Measurements from ENCODE around the gene SPAST.
"Not testable (repeated sequence)": the region's sequence is repeated elsewhere in the genome, so short reads cannot be mapped to it uniquely, and the experiment has no call there.

The SPAST gene

DNA sequence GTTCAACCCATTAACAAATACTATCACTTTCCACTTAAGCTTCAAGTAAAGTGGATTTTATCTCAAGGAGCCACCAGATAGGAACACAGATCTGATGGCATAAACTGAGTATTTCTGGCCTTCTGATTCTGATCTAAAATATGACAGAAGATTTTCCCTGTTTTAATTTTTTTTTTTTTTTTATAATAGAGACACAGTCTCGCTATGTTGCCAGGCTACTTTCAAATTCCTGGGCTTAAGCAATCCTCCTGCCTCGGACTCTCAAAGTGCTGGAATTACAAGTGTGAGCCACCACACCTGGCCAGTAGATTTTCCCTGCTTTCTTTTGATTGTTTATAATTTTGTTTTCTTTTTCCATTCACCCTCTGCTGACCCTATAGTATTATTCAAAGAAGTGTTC is 65.7 kb downstream of the SPAST start:
- no peak for DNase-seq

DNA sequence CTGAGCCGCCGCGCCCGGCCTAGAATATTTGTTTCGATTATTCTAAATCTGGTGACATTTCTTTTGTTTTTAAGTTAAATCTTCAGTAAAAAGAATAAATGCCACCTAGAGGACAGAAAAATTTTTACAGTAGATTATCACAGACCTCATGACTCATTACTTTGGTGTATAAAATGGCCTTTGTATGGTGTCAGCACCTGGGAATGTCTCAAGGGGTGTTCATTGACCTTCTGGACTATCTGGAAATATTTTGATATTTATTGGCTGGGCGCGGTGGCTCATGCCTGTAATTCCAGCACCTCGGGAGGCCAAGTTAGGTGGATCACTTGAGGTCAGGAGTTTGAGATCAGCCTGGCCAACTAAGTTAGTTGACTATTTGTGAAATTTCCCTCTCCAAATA is 72.1 kb downstream of the SPAST start:
- DNase-seq: no peak

DNA sequence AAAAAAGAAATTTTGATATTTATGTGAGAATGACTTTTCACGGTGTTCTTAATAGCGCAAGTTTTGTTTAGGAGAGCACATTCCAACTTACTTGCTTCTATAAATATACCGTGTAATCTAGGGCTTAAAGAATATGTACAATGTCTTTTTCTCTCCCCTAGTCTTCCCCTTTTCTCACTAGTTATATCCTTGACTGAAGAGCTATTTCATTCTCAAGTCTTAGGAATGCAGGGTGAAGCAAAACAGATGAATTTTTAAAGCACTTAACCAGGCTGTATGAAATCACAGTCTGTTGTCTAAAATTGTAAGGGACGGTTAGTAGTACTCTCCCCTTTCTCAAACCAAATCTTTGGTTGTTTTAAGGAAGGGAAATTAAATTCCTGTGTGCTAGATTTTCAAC is 72.7 kb downstream of the SPAST start:
- DNase-seq: no peak

DNA sequence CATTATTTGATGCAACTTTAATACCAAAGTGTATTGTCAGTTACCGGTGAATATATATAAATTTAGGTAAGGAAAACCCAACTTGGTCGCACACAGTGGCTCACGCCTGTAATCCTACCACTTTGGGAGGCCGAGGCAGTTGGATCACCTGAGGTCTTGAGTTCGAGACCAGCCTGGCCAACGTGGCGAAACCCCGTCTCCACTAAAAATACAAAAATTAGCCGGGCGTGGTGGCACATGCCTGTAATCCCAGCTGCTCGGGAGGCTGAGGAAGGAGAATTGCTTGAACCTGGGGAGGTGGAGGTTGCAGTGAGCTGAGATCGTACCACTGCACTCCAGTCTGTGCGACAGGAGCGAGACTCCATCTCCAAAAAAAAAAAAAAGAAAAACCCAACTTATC is 88.2 kb downstream of the SPAST start:
- DNase-seq: not testable (repeated sequence)

DNA sequence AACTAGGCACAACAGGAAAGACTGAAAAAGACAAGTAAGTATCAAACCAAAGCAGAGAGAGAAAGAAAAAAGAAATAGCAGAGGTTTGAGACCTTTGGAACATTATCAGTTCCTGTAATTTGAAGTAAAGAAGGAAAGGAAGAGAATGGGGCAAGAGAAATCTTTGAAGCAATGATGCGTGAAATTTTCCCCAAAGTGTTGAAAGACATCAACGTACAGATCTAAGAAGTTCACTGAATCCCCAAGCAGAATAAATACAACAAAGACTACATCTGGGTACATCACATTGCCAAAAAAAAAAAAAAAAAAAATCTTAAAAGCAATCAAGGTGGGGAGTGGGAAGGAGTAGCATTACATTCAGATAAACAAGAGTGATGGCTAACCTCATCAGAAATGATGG is 96.3 kb downstream of the SPAST start:
- no peak for DNase-seq

DNA sequence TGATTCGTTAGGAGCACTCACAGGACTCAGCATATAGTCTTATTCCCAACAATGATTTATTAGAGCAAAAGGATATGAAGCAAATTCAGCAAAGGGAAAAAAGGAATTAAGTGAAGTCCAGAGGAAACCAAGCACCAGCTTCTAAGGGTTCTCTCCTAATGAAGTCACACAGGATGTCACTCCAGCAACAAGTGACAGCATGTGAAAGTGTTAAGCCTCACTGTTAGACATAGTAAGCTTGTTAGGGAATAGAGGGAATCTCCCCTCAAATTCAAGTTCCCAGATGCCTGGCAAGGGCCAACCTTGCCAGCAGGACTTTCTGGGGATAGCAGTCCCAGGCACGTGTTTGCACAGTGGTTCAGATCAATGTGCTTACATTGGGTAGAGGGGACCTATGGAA is 97.9 kb downstream of the SPAST start:
- no peak for DNase-seq

DNA sequence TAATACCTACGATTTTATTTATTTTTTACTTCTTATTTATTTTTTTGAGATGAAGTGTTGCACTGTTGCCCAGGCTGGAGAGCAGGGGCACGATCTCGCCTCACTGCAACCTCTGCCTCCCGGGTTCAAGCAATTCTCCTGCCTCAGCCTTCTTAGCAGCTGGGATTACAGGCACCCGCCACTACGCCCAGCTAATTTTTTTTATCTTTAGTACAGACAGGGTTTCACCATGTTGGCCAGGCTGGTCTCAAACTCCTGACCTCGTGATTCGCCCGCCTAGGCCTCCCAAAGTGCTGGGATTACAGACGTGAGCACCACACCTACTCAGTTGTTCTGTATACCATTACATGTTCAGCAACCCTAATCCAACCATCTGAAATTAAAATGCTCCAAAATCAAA is 100.9 kb downstream of the SPAST start:
- not testable (repeated sequence) for DNase-seq

DNA sequence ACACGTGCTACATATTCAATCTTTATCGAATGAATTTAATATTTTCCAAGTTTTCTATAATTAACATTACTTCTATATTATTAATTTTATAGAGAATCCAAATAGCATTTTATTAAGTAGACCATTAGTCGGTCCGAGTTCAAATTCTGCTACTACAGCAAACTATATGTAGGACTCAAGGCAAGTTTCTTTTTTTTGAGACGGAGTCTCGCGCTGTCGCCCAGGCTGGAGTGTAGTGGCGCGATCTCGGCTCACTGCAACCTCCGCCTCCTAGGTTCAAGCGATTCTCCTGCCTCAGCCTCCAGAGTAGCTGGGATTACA is 101.6 kb downstream of the SPAST start:
- DNase-seq: not testable (repeated sequence)

DNA sequence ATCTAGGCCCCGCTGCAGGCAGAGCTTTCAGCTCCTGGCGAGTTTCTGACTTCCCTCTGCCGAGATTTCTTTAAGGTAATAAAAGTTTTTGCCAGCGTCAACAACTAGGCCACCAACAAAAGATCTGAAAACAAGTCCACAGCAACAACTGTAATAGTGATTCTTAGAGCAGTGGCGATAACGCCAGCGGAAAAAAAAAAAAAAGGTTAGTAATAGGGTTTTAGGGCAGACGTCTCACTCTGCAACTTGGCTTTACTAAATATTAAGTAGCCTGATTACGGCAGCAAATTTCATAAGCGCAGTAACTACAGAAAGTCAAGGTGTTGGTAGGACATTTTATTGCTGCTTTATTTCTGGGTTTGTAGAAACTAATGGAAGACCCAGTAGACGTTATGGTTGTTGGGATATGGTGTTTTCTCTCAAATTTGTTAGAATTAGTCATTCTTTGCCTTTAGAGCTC is 102.8 kb downstream of the SPAST start:
- no peak for DNase-seq

DNA sequence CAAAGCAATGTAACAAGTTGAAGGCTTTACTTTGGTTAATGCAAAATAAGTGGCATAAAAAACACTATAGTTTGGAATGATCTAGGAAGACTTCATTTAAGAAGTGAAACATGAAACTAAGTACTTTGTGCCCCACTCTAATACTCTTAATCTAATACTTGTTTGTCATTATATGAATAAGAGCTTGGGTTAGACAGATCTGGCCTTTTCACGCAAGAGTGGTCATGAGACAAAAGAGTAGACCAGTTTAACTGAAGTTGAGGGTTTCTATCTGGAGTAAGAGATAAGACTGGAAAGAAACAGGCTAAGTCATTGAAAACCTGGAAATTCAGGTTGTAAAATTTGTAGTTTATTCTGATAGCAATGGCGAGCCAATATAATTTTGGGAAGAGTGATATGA is 105.2 kb downstream of the SPAST start:
- no peak for DNase-seq

DNA sequence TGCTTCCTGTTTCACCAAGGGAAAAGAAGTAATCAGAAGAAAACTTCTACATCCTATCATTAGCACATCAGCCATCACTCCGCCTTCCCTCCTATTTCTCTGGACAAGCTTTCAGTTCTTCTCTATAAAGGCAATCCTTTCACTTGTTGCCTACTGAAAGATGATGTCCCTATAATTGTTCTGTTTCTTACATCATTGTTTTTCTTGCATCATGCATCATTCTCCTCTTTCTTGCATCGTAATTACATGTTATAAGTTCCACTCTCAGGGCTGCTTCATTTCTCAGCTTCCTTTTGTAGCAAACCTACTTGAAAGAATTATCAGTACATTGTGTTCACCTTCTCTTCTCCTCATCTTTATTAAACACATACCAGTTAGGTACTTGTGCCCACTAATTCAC is 109.5 kb downstream of the SPAST start:
- DNase-seq: no peak

DNA sequence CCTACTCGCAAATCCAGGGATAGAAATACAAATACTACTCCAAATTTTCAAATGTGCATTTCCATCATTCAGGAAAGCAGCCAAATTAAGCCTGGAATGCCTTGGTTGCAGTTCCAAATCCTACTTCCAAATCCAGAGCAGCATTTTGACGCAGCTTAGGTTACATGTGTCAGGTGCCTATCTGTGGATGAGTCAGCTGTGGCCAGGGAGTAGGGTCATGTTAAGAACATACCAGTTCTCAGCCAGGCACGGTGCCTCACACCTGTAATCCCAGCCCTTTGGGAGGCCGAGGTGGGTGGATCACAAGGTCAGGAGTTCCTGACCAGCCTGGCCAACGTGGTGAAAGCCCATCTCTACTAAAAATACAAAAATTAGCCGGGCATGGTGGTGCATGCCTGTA is 119.3 kb downstream of the SPAST start:
- no peak for DNase-seq

DNA sequence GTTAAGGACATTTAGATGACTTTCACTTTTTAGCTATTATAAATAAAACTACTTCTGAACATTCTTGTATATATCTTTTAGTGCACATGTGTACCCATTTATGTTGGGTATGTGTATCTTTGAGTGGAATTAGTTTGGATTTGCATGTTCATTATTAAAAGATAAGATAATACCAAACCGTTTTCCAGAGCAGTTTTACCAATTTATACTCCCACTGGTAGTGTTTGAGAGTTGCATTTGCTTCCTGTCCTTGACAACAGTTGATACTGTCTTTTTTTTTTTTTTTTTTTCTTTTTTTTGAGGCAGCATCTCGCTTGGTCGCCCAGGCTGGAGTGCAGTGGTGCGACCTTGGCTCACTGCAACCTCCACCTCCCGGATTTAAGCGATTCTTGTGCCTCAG is 125.7 kb downstream of the SPAST start:
- DNase-seq: no peak

DNA sequence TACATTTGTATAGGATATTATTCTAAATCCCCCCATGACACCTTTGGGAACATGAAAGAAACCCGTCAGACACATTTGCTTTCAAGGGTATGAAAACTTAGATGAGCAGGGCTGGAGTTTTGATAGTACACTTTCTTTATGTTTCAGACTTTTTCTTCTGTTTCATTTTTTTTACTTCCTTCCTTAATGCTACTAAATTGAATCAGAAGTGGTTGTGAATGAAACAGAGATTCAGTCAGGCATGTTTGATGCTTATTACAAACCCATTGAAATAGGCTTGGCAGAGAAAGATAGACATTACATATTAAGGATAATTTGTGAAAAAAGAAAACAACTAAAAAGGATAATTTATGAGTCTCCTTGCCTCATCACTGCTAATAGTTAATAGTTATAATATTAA is 129.1 kb downstream of the SPAST start:
- no peak for DNase-seq

DNA sequence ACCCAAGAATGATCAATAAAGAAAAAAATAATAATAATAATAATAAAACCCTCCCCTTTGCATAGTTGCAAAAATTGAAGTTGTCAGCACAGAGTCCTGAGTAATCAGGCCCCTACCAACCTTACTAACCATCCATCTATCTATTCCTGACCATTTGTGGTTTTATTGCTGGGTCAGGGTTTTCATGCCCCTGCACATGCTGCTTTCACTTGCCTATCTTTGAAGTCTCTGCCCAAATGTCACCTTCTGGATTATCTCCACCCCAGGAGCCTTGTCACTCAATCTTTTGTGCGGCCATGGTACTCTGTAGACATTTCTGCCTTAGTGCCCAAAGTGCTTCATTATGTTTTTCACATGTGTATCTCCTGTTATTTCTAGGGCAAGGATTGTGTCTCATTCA is 137.5 kb downstream of the SPAST start:
- DNase-seq: no peak

DNA sequence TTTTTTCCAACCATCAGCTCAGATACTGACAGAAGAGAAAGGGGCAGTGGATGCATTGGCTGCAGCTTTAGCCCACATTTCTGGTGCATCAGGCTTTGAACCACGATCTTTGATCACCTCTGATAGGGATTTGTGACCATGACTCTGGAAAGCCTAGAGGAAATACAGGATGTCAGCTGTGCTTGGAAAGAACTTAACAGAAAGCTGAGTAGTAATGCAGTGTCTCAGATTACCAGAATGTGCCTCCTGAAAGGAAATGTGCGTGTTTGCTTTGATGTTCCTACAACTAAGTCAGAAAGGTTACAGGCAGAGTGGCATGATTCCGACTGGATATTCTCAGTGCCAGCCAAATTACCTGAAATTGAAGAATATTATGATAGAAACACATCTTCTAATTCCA is 140.1 kb downstream of the SPAST start:
- DNase-seq: not testable (repeated sequence)

Measured in KG1 (cell line).